HepG2 (cell line): Measurements from ENCODE around the gene ATG2A. TPM values are rescaled to one million over a fixed set of nuclear protein-coding genes. Genes with fewer than 3 reads are reported as not detected.

Source experiments
- ATAC-seq: fragments of 200-7000 bp; cut with Tn5 transposase; 3 replicates; pipeline ENCODE4 v1.9.1; 2020; ENCODE audit warnings: mild to moderate bottlenecking, moderate library complexity
- BruUV-seq: library from RNA; stranded (reverse); fragments of 400-500 nt; replicated peaks from 2 replicates; lab custom pipeline; 2021; lab: Mats Ljungman, UMichigan
- CTCF ChIA-PET: fragments of 300-600 bp; formaldehyde crosslinking; extraction: SDS; loops from one replicate; lab custom pipeline; 2021; ENCODE audit warnings: low total read pairs, inconsistent platforms, low intra/inter-chr PET ratio; lab: Yijun Ruan, JAX
- POLR2A ChIA-PET: fragments of 350-600 bp; sonication (Branson Sonifier 250); formaldehyde crosslinking; loops from one replicate; lab custom pipeline; 2020; ENCODE audit warnings: antibody characterized with exemption, inconsistent platforms; lab: Yijun Ruan, JAX
- DNase-seq: peaks from one replicate; pipeline ENCODE4 v3.0.0-alpha.2; 2015; ENCODE audit warnings: low spot score
- FAIRE-seq: peaks from 3 replicates; lab custom pipeline; 2011; peaks lifted over from hg19 to GRCh38; lab: Jason Lieb, UNC
- H2AFZ ChIP-seq: one replicate; pipeline ENCODE4 v1.6.1; 2011; ENCODE audit warnings: low read length, inconsistent platforms
- H3K27ac ChIP-seq: fragments of 300-600 bp; 3 replicates; pipeline ENCODE4 v1.8.0; 2011; ENCODE audit warnings: mixed run types, mild to moderate bottlenecking, mixed read lengths, low read length, inconsistent platforms; ENCODE audit not compliant: insufficient read depth; ENCODE audit errors: extremely low read length
- H3K27me3 ChIP-seq, 2 experiments: fragments of 200-600 bp in 1 of 2; 2 replicates in 1 of 2; 3 replicates in 1 of 2; pipeline versions ENCODE4 v1.6.0 to v1.8.0; 2011; ENCODE audit warnings: low read length in 2 of 2, mild to moderate bottlenecking in 2 of 2, moderate library complexity in 2 of 2, inconsistent platforms in 1 of 2; ENCODE audit not compliant: insufficient read depth in 2 of 2, control insufficient read depth in 1 of 2
- H3K36me3 ChIP-seq, 2 experiments: fragments of 200-600 bp in 1 of 2; replicated peaks in 1 of 2; 2 replicates in 1 of 2; 3 replicates in 1 of 2; pipeline versions ENCODE4 v1.5.1 to v1.8.0; 2011; ENCODE audit warnings: low read length in 2 of 2, inconsistent platforms in 1 of 2; ENCODE audit not compliant: insufficient read depth in 2 of 2, control insufficient read depth in 1 of 2
- H3K4me1 ChIP-seq: 2 replicates; pipeline ENCODE4 v1.5.1; 2012; ENCODE audit warnings: low read length, inconsistent platforms; ENCODE audit not compliant: insufficient read depth
- H3K4me2 ChIP-seq: 2 replicates; pipeline ENCODE4 v1.6.0; 2011; ENCODE audit warnings: low read depth, low read length, inconsistent platforms
- H3K4me3 ChIP-seq, 3 experiments: fragments of 200-600 bp in 1 of 3; sonication (generic), shearing (Covaris generic) in 1 of 3; replicated peaks in 1 of 3; 2 replicates each; pipeline ENCODE4 v1.5.1; 2011 to 2016; ENCODE audit warnings: low read length in 3 of 3, inconsistent platforms in 2 of 3, low read depth in 2 of 3, mild to moderate bottlenecking in 2 of 3, control low read depth in 1 of 3, mixed read lengths in 1 of 3; ENCODE audit not compliant: insufficient read depth in 1 of 3
- H3K79me2 ChIP-seq: one replicate; pipeline ENCODE4 v1.6.1; 2011; ENCODE audit warnings: low read length, inconsistent platforms; ENCODE audit not compliant: insufficient read depth
- H3K9ac ChIP-seq: 2 replicates; pipeline ENCODE4 v1.6.0; 2011; ENCODE audit warnings: mild to moderate bottlenecking, low read depth, low read length, inconsistent platforms; ENCODE audit not compliant: insufficient read depth
- H3K9me3 ChIP-seq: 2 replicates; pipeline ENCODE4 v1.5.1; 2012; ENCODE audit warnings: mild to moderate bottlenecking, low read length
- H4K20me1 ChIP-seq: 2 replicates; pipeline ENCODE4 v1.6.0; 2011; ENCODE audit warnings: inconsistent platforms, mild to moderate bottlenecking, low read length, moderate library complexity; ENCODE audit not compliant: insufficient read depth
- IRF2 ChIP-seq: IDR thresholded peaks from 2 replicates; pipeline ENCODE4 v1.6.1; 2018; ENCODE audit warnings: missing genetic modification reagents, missing compliant biosample characterization
- ISX ChIP-seq: sonication (generic); formaldehyde crosslinking; conservative IDR thresholded peaks from 2 replicates; pipeline ENCODE4 v1.5.0; 2020; ENCODE audit warnings: missing genetic modification reagents
- RBM39 ChIP-seq: fragments of 200-400 bp; formaldehyde crosslinking; IDR thresholded peaks from one replicate; pipeline ENCODE4 v1.6.1; 2018; ENCODE audit warnings: antibody characterized with exemption, mild to moderate bottlenecking, low read depth, low read length; ENCODE audit not compliant: poor library complexity, severe bottlenecking
- RFX1 ChIP-seq: fragments of 450-650 bp; IDR thresholded peaks from 2 replicates; pipeline ENCODE4 v1.6.1; 2017
- SRSF4 ChIP-seq: fragments of 200-400 bp; formaldehyde crosslinking; IDR thresholded peaks from one replicate; pipeline ENCODE4 v1.6.1; 2018; ENCODE audit warnings: mild to moderate bottlenecking, low read depth, low read length, moderate library complexity; ENCODE audit not compliant: poor library complexity, severe bottlenecking
- SSRP1 ChIP-seq: IDR thresholded peaks from 2 replicates; pipeline ENCODE4 v1.6.1; 2016; ENCODE audit warnings: control low read depth
- WIZ ChIP-seq: sonication (generic); formaldehyde crosslinking; IDR thresholded peaks from 2 replicates; pipeline ENCODE4 v1.5.1; 2020; ENCODE audit warnings: mild to moderate bottlenecking, missing genetic modification reagents
- ZBTB25 ChIP-seq: IDR thresholded peaks from 2 replicates; pipeline ENCODE4 v1.6.1; 2018; ENCODE audit warnings: missing genetic modification reagents
- ZNF160 ChIP-seq: sonication (generic); formaldehyde crosslinking; IDR thresholded peaks from 2 replicates; pipeline ENCODE4 v1.8.0; 2022; ENCODE audit warnings: mild to moderate bottlenecking, inconsistent platforms, missing genetic modification reagents
- ZNF34 ChIP-seq: sonication (generic); formaldehyde crosslinking; IDR thresholded peaks from 2 replicates; pipeline ENCODE4 v1.4.0; 2020; ENCODE audit warnings: mild to moderate bottlenecking, missing genetic modification reagents, borderline replicate concordance
- ZNF430 ChIP-seq: sonication (generic); formaldehyde crosslinking; IDR thresholded peaks from 2 replicates; pipeline ENCODE4 v1.9.0; 2021; ENCODE audit warnings: mild to moderate bottlenecking, missing genetic modification reagents
- ZNF451 ChIP-seq: sonication (generic); formaldehyde crosslinking; IDR thresholded peaks from 2 replicates; pipeline ENCODE4 v1.5.0; 2020; ENCODE audit warnings: mild to moderate bottlenecking, missing genetic modification reagents
- ZNF501 ChIP-seq: sonication (generic); formaldehyde crosslinking; IDR thresholded peaks from 2 replicates; pipeline ENCODE4 v1.5.1; 2020; ENCODE audit warnings: mild to moderate bottlenecking, moderate library complexity, missing genetic modification reagents
- ZNF639 ChIP-seq: conservative IDR thresholded peaks from 2 replicates; pipeline ENCODE4 v1.6.1; 2018; ENCODE audit warnings: missing genetic modification reagents
- ZNF687 ChIP-seq: sonication (generic); formaldehyde crosslinking; IDR thresholded peaks from 2 replicates; pipeline ENCODE4 v1.5.1; 2020; ENCODE audit warnings: mild to moderate bottlenecking, missing genetic modification reagents, moderate library complexity
- ZNF709 ChIP-seq: sonication (generic); formaldehyde crosslinking; IDR thresholded peaks from 2 replicates; pipeline ENCODE4 v1.5.0; 2020; ENCODE audit warnings: mild to moderate bottlenecking, missing genetic modification reagents
- ZNF792 ChIP-seq: IDR thresholded peaks from 2 replicates; pipeline ENCODE4 v1.6.1; 2016
- WGBS: methylation state at CpG from one replicate; pipeline ENCODE4 v1.1.6; 2017; ENCODE audit warnings: low lambda C conversion rate; 5-methylcytosine and 5-hydroxymethylcytosine counted together
- in situ Hi-C: cut with HindIII; loops from 2 replicates; pipeline ENCODE4 v1.10.0; 2017; ENCODE audit warnings: low pct_unique_long_range_greater_than_20kb; ENCODE audit not compliant: extremely low pct_ligation_motif_present
- intact Hi-C: fragments of 100-400 bp; cut with micrococcal nuclease; formaldehyde crosslinking; loops from one replicate; pipeline ENCODE4 v1.10.0; 2022; ENCODE audit not compliant: unreplicated experiment
- polyA plus RNA-seq, 8 experiments: library from polyadenylated mRNA; depleted of rRNA in 3 of 8; stranded (reverse) in 7 of 8; unstranded in 1 of 8; fragments of >200 nt; fragmentation: Illumina TruSeq in 4 of 8; extraction: Trizol in 4 of 8; gene quantifications; 2 replicates each; pipeline versions ENCODE4 v1.2.1 to v1.2.3, GENCODE V29; 2011 to 2016; ENCODE audit warnings: low read depth in 4 of 8, missing spikeins in 1 of 8, mixed read lengths in 1 of 8; ENCODE audit not compliant: insufficient read depth in 1 of 8
- total RNA-seq, 5 experiments: library from RNA; depleted of rRNA; stranded (reverse); fragments of >200 nt; fragmentation: Illumina TruSeq; extraction: Trizol; gene quantifications; 2 replicates each; pipeline ENCODE4 v1.2.3, GENCODE V29; 2016; ENCODE audit warnings: low read depth in 1 of 5

ATG2A gene
- total and polyA plus RNA-seq, 2 of the 13 experiments (the other 11 are each of a cell fraction or from before 2014, with no cell fraction given): 6.7 to 8.0 TPM

- 0 out of 2 replicates have a peak, but pooled peaks have one; percentile 5 for TF ChIP-seq ZNF792 (CRISPR knock-in tag)
- 0 out of 2 replicates have a peak, but pooled peaks have one; percentile 5 for TF ChIP-seq SSRP1 (CRISPR knock-in tag)
- TF ChIP-seq ZNF687 (CRISPR knock-in tag): peak; percentile 3
- 0 out of 2 replicates have a peak, but pooled peaks have one; percentile 43 for TF ChIP-seq WIZ (CRISPR knock-in tag)
- TF ChIP-seq ZNF430 (CRISPR knock-in tag): no peak
These were observed 28.6 kb downstream of the ATG2A start (continued) for GRCh38 chr11:64888406-64888728.

- H3K9me3 ChIP-seq: no peaks in the 10 kb centered on the region
- WGBS: 0% methylated on average over 4 of the region's 34 CpGs
- peaks cover 90% of the 10 kb centered on the region for H3K4me1 ChIP-seq
- H2AFZ ChIP-seq: no peak overlapping the region
- H3K27me3 ChIP-seq: no peaks in the 10 kb centered on the region; a peak in 1 of 5 replicates
- peak overlapping the region; percentile 58 for H3K9ac ChIP-seq
- H3K36me3 ChIP-seq: no peaks in the 10 kb centered on the region
- ATAC-seq (peak; percentile 63), FAIRE-seq (peak; percentile 28), DNase-seq (peak; percentile 46)
- H3K79me2 ChIP-seq: peaks cover 24% of the 10 kb centered on the region
- ChIA-PET POLR2A (interaction anchor here (0.7 to 11.5 kb wide), 12 partner anchors 11 to 374 kb away, joined by 3 to 132 read pairs (median 8); partner anchors contain the start of genes BATF2, EHD1, GPHA2 and POLA2), CTCF (interaction anchor here (1.5 kb wide), 1 partner anchor 41 kb away, joined by 16 read pairs; no protein-coding TSS in a partner anchor)
- H3K27ac ChIP-seq: peak overlapping the region; percentile 67
- H3K4me2 ChIP-seq: peak overlapping the region; percentile 98
- H3K4me3 ChIP-seq: peak overlapping the region; percentile 19 to 76 (median 42)
- peaks cover 10% of the 10 kb centered on the region; the same call in 1 of the 2 replicates for H4K20me1 ChIP-seq
- in situ Hi-C loops (no loop called here), intact Hi-C loops (loop anchor here (2.0 kb wide), 1 partner anchor 17 kb away; no protein-coding TSS in a partner anchor)
- no TSS peak for BruUV-seq
- no peak for TF ChIP-seq ZNF34 (CRISPR knock-in tag)
- TF ChIP-seq ISX (CRISPR knock-in tag): no peak
- TF ChIP-seq RFX1: no peak
- TF ChIP-seq SRSF4: no peak
- no peak for TF ChIP-seq ZBTB25 (CRISPR knock-in tag)
- TF ChIP-seq ZNF160 (CRISPR knock-in tag): peak; percentile 84; the same call in 1 of the 2 replicates
- no peak for TF ChIP-seq IRF2 (CRISPR knock-in tag)
- TF ChIP-seq ZNF709: no peak
- no peak for TF ChIP-seq RBM39
- TF ChIP-seq ZNF501: 0 out of 2 replicates have a peak, but pooled peaks have one; percentile 37
- TF ChIP-seq ZNF639: no peak
- 0 out of 2 replicates have a peak, but pooled peaks have one; percentile 28 for TF ChIP-seq ZNF451
These were observed 29.1 kb downstream of the ATG2A start for GRCh38 chr11:64887757-64888405.
